ENCODE data around the gene WIF1.

DNA sequence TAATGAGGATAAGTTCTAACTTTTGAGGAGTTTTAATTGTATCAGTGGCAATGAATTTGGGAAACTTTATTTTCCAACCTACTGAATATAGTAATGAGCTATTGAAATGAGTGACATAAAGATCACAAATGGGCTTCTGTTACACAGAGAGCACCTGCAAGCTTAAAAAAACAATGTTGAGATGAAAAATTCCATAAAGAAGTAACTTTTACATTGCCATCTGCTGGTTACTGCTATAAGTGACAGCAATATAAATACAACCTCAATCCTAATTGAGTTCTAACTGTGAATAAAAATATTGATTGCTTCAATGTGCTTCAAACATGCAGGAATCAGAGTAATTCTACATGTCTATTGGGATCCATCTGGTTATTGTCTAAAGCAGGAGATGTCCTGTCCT lies 14.2 kb downstream of the WIF1 start:
- TF ChIP-seq, protein P1, sequence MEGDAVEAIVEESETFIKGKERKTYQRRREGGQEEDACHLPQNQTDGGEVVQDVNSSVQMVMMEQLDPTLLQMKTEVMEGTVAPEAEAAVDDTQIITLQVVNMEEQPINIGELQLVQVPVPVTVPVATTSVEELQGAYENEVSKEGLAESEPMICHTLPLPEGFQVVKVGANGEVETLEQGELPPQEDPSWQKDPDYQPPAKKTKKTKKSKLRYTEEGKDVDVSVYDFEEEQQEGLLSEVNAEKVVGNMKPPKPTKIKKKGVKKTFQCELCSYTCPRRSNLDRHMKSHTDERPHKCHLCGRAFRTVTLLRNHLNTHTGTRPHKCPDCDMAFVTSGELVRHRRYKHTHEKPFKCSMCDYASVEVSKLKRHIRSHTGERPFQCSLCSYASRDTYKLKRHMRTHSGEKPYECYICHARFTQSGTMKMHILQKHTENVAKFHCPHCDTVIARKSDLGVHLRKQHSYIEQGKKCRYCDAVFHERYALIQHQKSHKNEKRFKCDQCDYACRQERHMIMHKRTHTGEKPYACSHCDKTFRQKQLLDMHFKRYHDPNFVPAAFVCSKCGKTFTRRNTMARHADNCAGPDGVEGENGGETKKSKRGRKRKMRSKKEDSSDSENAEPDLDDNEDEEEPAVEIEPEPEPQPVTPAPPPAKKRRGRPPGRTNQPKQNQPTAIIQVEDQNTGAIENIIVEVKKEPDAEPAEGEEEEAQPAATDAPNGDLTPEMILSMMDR (tag by site-specific recombination; IDR thresholded peaks at IDR 0.05), result no peak
- TF ChIP-seq, protein P2, sequence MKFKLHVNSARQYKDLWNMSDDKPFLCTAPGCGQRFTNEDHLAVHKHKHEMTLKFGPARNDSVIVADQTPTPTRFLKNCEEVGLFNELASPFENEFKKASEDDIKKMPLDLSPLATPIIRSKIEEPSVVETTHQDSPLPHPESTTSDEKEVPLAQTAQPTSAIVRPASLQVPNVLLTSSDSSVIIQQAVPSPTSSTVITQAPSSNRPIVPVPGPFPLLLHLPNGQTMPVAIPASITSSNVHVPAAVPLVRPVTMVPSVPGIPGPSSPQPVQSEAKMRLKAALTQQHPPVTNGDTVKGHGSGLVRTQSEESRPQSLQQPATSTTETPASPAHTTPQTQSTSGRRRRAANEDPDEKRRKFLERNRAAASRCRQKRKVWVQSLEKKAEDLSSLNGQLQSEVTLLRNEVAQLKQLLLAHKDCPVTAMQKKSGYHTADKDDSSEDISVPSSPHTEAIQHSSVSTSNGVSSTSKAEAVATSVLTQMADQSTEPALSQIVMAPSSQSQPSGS (tag by site-specific recombination; IDR thresholded peaks at IDR 0.05; ENCODE audit: low read depth), result no peak

Data from HEK293 (cell line).